ENCODE measurements around the gene ASTN2.

DNA sequence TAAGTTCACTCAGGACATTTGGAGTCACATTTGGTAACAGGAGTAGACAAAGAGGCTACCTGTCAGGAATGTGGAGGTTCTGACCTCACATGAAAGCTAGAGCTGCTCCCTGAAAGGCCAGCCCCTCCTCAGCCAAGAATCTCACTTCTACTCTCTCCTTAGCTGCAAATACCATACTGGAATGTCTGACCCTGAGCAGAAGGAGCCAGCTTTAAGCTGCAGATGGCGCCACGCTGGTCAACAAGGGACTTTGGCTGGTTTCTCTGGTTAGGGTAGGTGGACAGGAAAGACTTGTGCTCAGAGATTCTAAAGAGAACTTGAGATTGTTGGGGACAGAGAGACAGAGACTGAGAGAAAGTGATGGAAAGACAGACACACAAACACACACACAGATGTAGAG lies 21.9 kb downstream of the ASTN2 start:
- no peak for TF ChIP-seq EZH2 (IDR thresholded peaks at IDR 0.05; ENCODE audit: insufficient read depth, poor library complexity, severe bottlenecking)
- no peak for TF ChIP-seq EZH2phosphoT487 (IDR thresholded peaks at IDR 0.05; ENCODE audit: insufficient read depth, low read depth)

Data from GM23248 (cell line).